ENCODE measurements around the gene TRIM42. TPM values are rescaled to one million over a fixed set of nuclear protein-coding genes. Genes with fewer than 3 reads are reported as not detected.

TRIM42 gene
- not detected for total RNA-seq
- polyA plus RNA-seq = not detected
- long read RNA-seq, donor 1 = 0 reads
- long read RNA-seq, donor 2 = 0 reads
- long read RNA-seq, donor 3 = 0 reads
- long read RNA-seq, donor 4 = 0 reads

GRCh38 chr3:140677764-140678163, at the start of gene TRIM42:
Gene TRIM42, plus strand, starts transcription at chr3:140678064. Its CDS starts 166 bp downstream, at chr3:140678230.
- Histone ChIP-seq H3K4me1 (ENCODE audit: control insufficient read depth, insufficient read depth, low read length) (no peaks in the 10 kb centered on the region), H3K9me3 (ENCODE audit: control insufficient read depth, low read length) (no peaks in the 10 kb centered on the region), H3K27me3 (ENCODE audit: control insufficient read depth, insufficient read depth) (no peaks in the 10 kb centered on the region), H3K4me3 (ENCODE audit: low read length) (no peak within 1 kb of the TSS), H3K27ac (ENCODE audit: low read length) (no peak within 1 kb of the TSS)
- ATAC-seq (no peak), DNase-seq (no peak)
- intact Hi-C loops (cut with DNase I) = no loop called here
- 78% methylated on average over 2 of the region's 2 CpGs for WGBS

GRCh38 chr3:140628606-140629005, 49.3 kb upstream of the TRIM42 start:
- no peak for ATAC-seq
- no peaks in the 10 kb centered on the region for H3K4me1 ChIP-seq (ENCODE audit: control insufficient read depth, insufficient read depth, low read length)
- no peaks in the 10 kb centered on the region for H3K27me3 ChIP-seq (ENCODE audit: control insufficient read depth, insufficient read depth)
- WGBS = 49% methylated on average over 4 of the region's 4 CpGs
- H3K9me3 ChIP-seq (ENCODE audit: control insufficient read depth, low read length) = no peaks in the 10 kb centered on the region
- H3K27ac ChIP-seq (ENCODE audit: low read length) = no peak overlapping the region
- intact Hi-C loops (cut with DNase I) = no loop called here
- no peak for DNase-seq
- H3K4me3 ChIP-seq (ENCODE audit: low read length) = no peak overlapping the region

- WGBS = 59% methylated on average over 3 of the region's 3 CpGs
- H3K27me3 ChIP-seq (ENCODE audit: control insufficient read depth, insufficient read depth) = no peaks in the 10 kb centered on the region
- peak in 1 of 2 donors; percentile 16 for ATAC-seq
These were observed 48.3 kb upstream of the TRIM42 start for GRCh38 chr3:140629357-140630137.

GRCh38 chr3:140630366-140630765, 47.5 kb upstream of the TRIM42 start:
- Histone ChIP-seq H3K9me3 (ENCODE audit: control insufficient read depth, low read length) (no peaks in the 10 kb centered on the region), H3K4me3 (ENCODE audit: low read length) (no peak overlapping the region), H3K27me3 (ENCODE audit: control insufficient read depth, insufficient read depth) (no peaks in the 10 kb centered on the region), H3K27ac (ENCODE audit: low read length) (no peak overlapping the region), H3K4me1 (ENCODE audit: control insufficient read depth, insufficient read depth, low read length) (no peaks in the 10 kb centered on the region)
- 71% methylated on average over 5 of the region's 5 CpGs for WGBS
- ATAC-seq = no peak
- intact Hi-C loops (cut with DNase I) = no loop called here
- DNase-seq = no peak

More at GRCh38 chr3:140629357-140630137, 48.3 kb upstream of the TRIM42 start:
- Histone ChIP-seq H3K27ac (ENCODE audit: low read length) (no peak overlapping the region), H3K4me3 (ENCODE audit: low read length) (no peak overlapping the region), H3K4me1 (ENCODE audit: control insufficient read depth, insufficient read depth, low read length) (no peaks in the 10 kb centered on the region), H3K9me3 (ENCODE audit: control insufficient read depth, low read length) (no peaks in the 10 kb centered on the region)
- DNase-seq = no peak
- intact Hi-C loops (cut with DNase I) = no loop called here

- no peak overlapping the region for H3K4me3 ChIP-seq (ENCODE audit: low read length)
- H3K27ac ChIP-seq (ENCODE audit: low read length) = no peak overlapping the region
- no peaks in the 10 kb centered on the region for H3K27me3 ChIP-seq (ENCODE audit: control insufficient read depth, insufficient read depth)
- H3K4me1 ChIP-seq (ENCODE audit: control insufficient read depth, insufficient read depth, low read length) = no peaks in the 10 kb centered on the region
- DNase-seq = no peak
- intact Hi-C loops (cut with DNase I) = no loop called here
- no peak for ATAC-seq
- H3K9me3 ChIP-seq (ENCODE audit: control insufficient read depth, low read length) = no peaks in the 10 kb centered on the region
These were observed 47.0 kb upstream of the TRIM42 start for GRCh38 chr3:140630866-140631265.

GRCh38 chr3:140635276-140635675, 42.6 kb upstream of the TRIM42 start:
- H3K27me3 ChIP-seq (ENCODE audit: control insufficient read depth, insufficient read depth) = no peaks in the 10 kb centered on the region
- WGBS = 80% methylated on average over 5 of the region's 5 CpGs
- no peak overlapping the region for H3K4me3 ChIP-seq (ENCODE audit: low read length)
- no peaks in the 10 kb centered on the region for H3K4me1 ChIP-seq (ENCODE audit: control insufficient read depth, insufficient read depth, low read length)
- intact Hi-C loops (cut with DNase I) = no loop called here
- no peak overlapping the region for H3K27ac ChIP-seq (ENCODE audit: low read length)
- DNase-seq (no peak), ATAC-seq (no peak)
- no peaks in the 10 kb centered on the region for H3K9me3 ChIP-seq (ENCODE audit: control insufficient read depth, low read length)

- intact Hi-C loops (cut with DNase I) = no loop called here
- peak in 2 of 3 donors; percentile 18 to 51 for DNase-seq
These were observed 41.3 kb upstream of the TRIM42 start for GRCh38 chr3:140636406-140637138.

GRCh38 chr3:140651287-140651686, 26.6 kb upstream of the TRIM42 start:
- Histone ChIP-seq H3K4me3 (ENCODE audit: low read length) (no peak overlapping the region), H3K27me3 (ENCODE audit: control insufficient read depth, insufficient read depth) (no peaks in the 10 kb centered on the region), H3K27ac (ENCODE audit: low read length) (no peak overlapping the region), H3K9me3 (ENCODE audit: control insufficient read depth, low read length) (no peaks in the 10 kb centered on the region), H3K4me1 (ENCODE audit: control insufficient read depth, insufficient read depth, low read length) (no peaks in the 10 kb centered on the region)
- DNase-seq = peak in 1 of 3 donors; percentile 25
- no peak for ATAC-seq
- intact Hi-C loops (cut with DNase I) = no loop called here
- 92% methylated on average over 23 of the region's 23 CpGs for WGBS

More at GRCh38 chr3:140636406-140637138, 41.3 kb upstream of the TRIM42 start:
- ATAC-seq = peak; percentile 36 to 77
- H3K9me3 ChIP-seq (ENCODE audit: control insufficient read depth, low read length) = no peaks in the 10 kb centered on the region
- H3K27me3 ChIP-seq (ENCODE audit: control insufficient read depth, insufficient read depth) = no peaks in the 10 kb centered on the region
- H3K27ac ChIP-seq (ENCODE audit: low read length) = no peak overlapping the region
- WGBS = 52% methylated on average over 6 of the region's 6 CpGs
- no peaks in the 10 kb centered on the region for H3K4me1 ChIP-seq (ENCODE audit: control insufficient read depth, insufficient read depth, low read length)
- H3K4me3 ChIP-seq (ENCODE audit: low read length) = no peak overlapping the region

- no peaks in the 10 kb centered on the region for H3K27me3 ChIP-seq (ENCODE audit: control insufficient read depth, insufficient read depth)
- no peak overlapping the region for H3K4me3 ChIP-seq (ENCODE audit: low read length)
- 82% methylated on average over 1 of the region's 1 CpG for WGBS
- no peak overlapping the region for H3K27ac ChIP-seq (ENCODE audit: low read length)
- H3K4me1 ChIP-seq (ENCODE audit: control insufficient read depth, insufficient read depth, low read length) = no peaks in the 10 kb centered on the region
- intact Hi-C loops (cut with DNase I) = no loop called here
- no peaks in the 10 kb centered on the region for H3K9me3 ChIP-seq (ENCODE audit: control insufficient read depth, low read length)
- ATAC-seq (no peak), DNase-seq (no peak)
These were observed 22.2 kb upstream of the TRIM42 start for GRCh38 chr3:140655678-140656077.

GRCh38 chr3:140664111-140664510, 13.8 kb upstream of the TRIM42 start:
- intact Hi-C loops (cut with DNase I) = no loop called here
- Histone ChIP-seq H3K27me3 (ENCODE audit: control insufficient read depth, insufficient read depth) (no peaks in the 10 kb centered on the region), H3K9me3 (ENCODE audit: control insufficient read depth, low read length) (no peaks in the 10 kb centered on the region), H3K27ac (ENCODE audit: low read length) (no peak overlapping the region), H3K4me3 (ENCODE audit: low read length) (no peak overlapping the region), H3K4me1 (ENCODE audit: control insufficient read depth, insufficient read depth, low read length) (no peaks in the 10 kb centered on the region)
- WGBS = 56% methylated on average over 5 of the region's 5 CpGs
- ATAC-seq (no peak), DNase-seq (no peak)

- ATAC-seq = peak in 1 of 2 donors; percentile 22
- 93% methylated on average over 27 of the region's 27 CpGs for WGBS
- Histone ChIP-seq H3K27ac (ENCODE audit: low read length) (no peak overlapping the region), H3K27me3 (ENCODE audit: control insufficient read depth, insufficient read depth) (no peaks in the 10 kb centered on the region), H3K4me3 (ENCODE audit: low read length) (no peak overlapping the region), H3K9me3 (ENCODE audit: control insufficient read depth, low read length) (no peaks in the 10 kb centered on the region), H3K4me1 (ENCODE audit: control insufficient read depth, insufficient read depth, low read length) (no peaks in the 10 kb centered on the region)
- intact Hi-C loops (cut with DNase I) = no loop called here
- peak in 2 of 3 donors; percentile 32 to 37 for DNase-seq
These were observed 4.7 kb downstream of the TRIM42 start for GRCh38 chr3:140682586-140682985.

Data from right cardiac atrium (tissue), 5 donors.